ENCODE data around the gene RYR1.

DNA sequence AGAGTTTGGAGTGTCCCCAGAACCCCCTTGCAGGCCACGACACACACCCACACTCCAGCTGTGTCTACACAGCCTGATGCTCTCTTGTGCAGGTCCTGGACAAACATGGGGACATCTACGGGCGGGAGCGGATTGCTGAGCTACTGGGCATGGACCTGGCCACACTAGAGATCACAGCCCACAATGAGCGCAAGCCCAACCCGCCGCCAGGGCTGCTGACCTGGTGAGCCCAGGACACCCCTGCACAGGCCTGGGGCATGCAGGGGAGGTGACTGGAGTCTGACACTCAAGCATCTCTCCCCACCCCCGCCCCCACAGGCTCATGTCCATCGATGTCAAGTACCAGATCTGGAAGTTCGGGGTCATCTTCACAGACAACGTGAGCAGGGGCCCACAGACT, 144.3 kb downstream of the RYR1 start:
- TF ChIP-seq, protein P1, sequence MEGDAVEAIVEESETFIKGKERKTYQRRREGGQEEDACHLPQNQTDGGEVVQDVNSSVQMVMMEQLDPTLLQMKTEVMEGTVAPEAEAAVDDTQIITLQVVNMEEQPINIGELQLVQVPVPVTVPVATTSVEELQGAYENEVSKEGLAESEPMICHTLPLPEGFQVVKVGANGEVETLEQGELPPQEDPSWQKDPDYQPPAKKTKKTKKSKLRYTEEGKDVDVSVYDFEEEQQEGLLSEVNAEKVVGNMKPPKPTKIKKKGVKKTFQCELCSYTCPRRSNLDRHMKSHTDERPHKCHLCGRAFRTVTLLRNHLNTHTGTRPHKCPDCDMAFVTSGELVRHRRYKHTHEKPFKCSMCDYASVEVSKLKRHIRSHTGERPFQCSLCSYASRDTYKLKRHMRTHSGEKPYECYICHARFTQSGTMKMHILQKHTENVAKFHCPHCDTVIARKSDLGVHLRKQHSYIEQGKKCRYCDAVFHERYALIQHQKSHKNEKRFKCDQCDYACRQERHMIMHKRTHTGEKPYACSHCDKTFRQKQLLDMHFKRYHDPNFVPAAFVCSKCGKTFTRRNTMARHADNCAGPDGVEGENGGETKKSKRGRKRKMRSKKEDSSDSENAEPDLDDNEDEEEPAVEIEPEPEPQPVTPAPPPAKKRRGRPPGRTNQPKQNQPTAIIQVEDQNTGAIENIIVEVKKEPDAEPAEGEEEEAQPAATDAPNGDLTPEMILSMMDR (IDR thresholded peaks at IDR 0.05; ENCODE audit: low read depth, low read length) = no peak
- no peak for TF ChIP-seq EZH2phosphoT487 (IDR thresholded peaks at IDR 0.05; ENCODE audit: low read depth)

Measured in OCI-LY3 (cell line).